Muscle layer of colon (tissue), 2 donors: ENCODE measurements around the gene CHD6.

Source experiments
- H3K27ac ChIP-seq: one replicate; pipeline ENCODE4 v1.7.0; 2013; ENCODE audit warnings: low read depth, mild to moderate bottlenecking, low read length, moderate library complexity
- H3K27me3 ChIP-seq, 2 donors: one replicate each; pipeline ENCODE4 v1.7.0; 2013; ENCODE audit warnings: low read length in 2 of 2, mild to moderate bottlenecking in 2 of 2; ENCODE audit not compliant: insufficient read depth in 2 of 2, control insufficient read depth in 1 of 2
- H3K36me3 ChIP-seq: one replicate; pipeline ENCODE4 v1.7.0; 2013; ENCODE audit warnings: mild to moderate bottlenecking, low read length; ENCODE audit not compliant: insufficient read depth
- H3K4me1 ChIP-seq: one replicate; pipeline ENCODE4 v1.7.0; 2013; ENCODE audit warnings: mild to moderate bottlenecking, low read length; ENCODE audit not compliant: insufficient read depth
- H3K4me3 ChIP-seq, 2 donors: one replicate each; pipeline ENCODE4 v1.7.0; 2013; ENCODE audit warnings: low read length in 2 of 2, low read depth in 1 of 2, mild to moderate bottlenecking in 1 of 2, moderate library complexity in 1 of 2
- H3K9ac ChIP-seq: one replicate; pipeline ENCODE4 v1.7.0; 2013; ENCODE audit warnings: low read length
- H3K9me3 ChIP-seq: one replicate; pipeline ENCODE4 v1.7.0; 2013; ENCODE audit warnings: mild to moderate bottlenecking, low read length
- donor health status: abdominal sarcoma.
- donor health status: Adenocarcinoma of cecum.

CHD6 gene

DNA sequence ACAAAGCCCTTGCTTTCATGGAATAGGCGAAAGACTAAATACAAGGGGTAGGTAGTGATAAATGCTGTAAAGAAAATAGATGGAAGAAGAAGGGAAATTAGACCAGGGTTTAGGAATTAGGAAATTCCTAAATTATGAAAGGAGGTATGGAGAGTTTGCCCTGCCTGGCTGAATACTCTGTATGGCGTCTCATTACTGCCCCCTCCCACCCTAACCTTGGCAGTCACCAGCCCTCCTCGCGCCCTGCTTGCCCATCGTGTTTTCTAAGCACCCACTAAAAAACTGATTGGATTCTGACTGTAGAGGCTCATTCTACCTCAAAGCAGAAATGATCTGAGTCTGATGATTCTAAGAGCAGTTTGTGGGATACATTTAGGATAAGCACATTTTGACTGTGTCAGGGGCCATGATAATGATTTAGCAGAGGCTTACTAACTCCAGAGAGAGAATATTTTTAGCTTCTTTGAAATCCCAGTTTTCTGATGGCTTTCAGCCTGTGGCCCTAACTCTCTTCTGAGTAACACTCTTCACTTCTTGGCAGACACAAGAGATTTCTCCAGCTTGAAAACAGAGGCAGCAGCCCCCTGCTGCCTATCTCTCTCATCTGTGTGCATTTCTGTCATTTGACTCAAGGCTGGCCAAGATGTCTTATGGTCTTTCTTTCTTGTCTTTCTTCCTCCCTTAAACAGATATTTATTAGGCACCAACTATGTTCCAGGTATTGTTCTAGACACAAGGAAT, 1.4 kb upstream of the CHD6 start:
- Histone ChIP-seq H3K9ac (peak overlapping the region; percentile 1), H3K27me3 (no peaks in the 10 kb centered on the region), H3K9me3 (no peaks in the 10 kb centered on the region), H3K4me1 (peaks cover 31% of the 10 kb centered on the region), H3K27ac (no peak overlapping the region), H3K4me3 (peak overlapping the region; percentile 55 to 76), H3K36me3 (no peaks in the 10 kb centered on the region)

DNA sequence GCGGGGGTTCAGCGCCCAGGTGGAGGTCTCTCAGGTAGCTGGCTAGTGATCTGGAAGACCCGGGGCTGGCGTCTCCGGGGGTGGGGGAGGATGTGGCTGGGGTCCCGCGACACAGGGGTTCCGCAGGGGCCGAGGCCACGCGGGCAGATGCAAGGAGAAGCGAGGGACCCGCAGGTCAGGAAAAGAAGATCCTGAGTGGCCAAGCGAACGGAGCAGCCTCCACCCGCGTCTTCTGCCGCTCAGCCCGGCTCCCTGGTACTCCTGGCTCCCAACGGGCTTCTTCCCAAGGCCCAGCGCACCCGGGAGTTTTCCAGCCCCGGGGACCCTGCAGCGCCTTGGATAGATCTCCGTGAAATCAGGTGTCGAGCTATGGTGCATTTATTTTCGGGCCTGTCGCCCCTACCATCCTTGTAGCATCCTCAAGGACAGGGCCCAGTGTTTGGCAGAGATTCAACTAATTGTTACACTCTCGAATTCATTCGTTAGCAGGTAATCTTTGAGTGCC, 682 bp upstream of the CHD6 start:
- Histone ChIP-seq H3K9ac (peak overlapping the region; percentile 1), H3K4me1 (peaks cover 31% of the 10 kb centered on the region), H3K27me3 (no peaks in the 10 kb centered on the region), H3K36me3 (no peaks in the 10 kb centered on the region), H3K9me3 (no peaks in the 10 kb centered on the region), H3K27ac (no peak overlapping the region), H3K4me3 (peak overlapping the region; percentile 55 to 76)

DNA sequence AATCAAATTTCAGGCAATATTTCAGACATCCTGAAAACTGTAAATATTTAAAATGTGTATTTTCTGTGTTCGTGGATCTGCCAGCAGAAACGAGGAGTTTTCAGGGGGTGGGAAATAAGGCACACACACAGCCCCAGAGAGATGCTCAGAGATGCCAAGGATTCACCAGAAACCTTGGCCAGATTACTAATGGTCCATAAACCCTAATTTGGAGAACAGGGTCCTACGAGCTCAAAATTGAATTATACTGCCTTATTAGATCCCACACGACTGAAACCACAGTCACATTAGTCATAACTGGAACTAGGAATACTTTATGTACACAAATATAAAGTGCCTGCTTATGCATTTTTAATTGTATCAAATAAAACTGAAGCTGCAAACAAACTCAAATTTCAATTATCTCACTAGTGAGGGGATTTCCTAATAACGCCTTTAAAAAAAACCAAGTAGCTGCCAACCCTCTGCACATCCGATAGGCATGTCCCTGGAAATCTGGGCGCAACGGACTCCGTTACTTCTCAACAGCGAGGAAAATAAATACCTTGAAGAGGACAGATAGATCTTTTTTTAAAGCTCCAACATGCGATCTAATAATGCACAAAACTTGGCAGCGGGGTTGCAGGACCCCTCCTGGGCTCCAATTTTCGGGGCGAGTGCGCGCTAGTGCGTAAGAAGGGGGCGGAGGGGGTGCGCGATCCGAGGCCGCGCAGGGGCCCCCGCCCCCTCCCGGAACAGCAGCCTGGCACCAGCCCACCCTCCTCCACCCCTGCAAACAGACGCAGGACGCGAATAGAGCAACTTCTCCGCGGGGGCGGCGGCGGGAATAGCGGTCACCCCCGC, 897 bp downstream of the CHD6 start:
- Histone ChIP-seq H3K4me3 (peak overlapping the region; percentile 87 to 91), H3K9ac (peak overlapping the region; percentile 74), H3K27ac (peak overlapping the region; percentile 53), H3K27me3 (no peaks in the 10 kb centered on the region), H3K36me3 (no peaks in the 10 kb centered on the region), H3K4me1 (peaks cover 37% of the 10 kb centered on the region), H3K9me3 (no peaks in the 10 kb centered on the region)

DNA sequence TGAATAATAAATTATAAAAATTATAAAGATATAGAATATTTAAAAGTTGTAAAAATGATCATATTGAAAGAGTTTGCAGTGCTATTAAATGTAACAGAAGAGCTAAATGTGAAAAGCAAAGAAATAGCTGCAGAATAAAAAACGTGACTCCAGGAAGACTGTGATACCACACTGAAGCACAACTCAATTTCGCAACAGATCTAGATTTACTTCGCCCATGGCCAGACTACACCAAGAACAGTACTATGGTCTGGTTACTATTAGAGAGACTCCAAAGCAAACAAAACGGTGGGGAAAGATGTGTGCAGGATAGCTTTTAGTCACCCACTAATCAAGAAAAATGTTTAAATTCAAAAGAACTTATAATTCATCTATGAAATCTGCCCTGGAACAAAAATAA, 1.9 kb downstream of the CHD6 start:
- Histone ChIP-seq H3K4me1 (peaks cover 37% of the 10 kb centered on the region), H3K9ac (no peak overlapping the region), H3K4me3 (peak overlapping the region in 1 of 2 donors; percentile 91), H3K36me3 (no peaks in the 10 kb centered on the region), H3K27ac (no peak overlapping the region), H3K9me3 (no peaks in the 10 kb centered on the region), H3K27me3 (no peaks in the 10 kb centered on the region)

DNA sequence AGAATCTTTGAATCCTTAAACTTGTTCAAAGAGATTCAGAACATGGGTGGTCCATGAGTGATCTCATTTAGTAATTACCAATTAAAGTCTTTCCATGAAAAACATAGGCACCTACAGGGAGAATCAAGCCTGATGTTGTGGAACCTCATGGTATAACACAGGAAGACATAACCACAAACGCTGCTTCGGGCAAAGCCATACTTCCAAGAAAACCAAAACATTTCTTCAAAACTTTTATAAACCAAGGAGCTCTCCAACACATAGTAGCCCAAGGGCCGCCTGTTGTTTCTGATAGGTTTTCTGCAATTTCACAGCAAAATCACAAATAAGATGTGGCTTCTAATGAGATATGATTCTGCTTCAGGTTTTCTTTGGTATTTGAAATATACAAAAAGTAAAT, 2.5 kb downstream of the CHD6 start:
- Histone ChIP-seq H3K4me1 (peaks cover 37% of the 10 kb centered on the region), H3K4me3 (no peak overlapping the region), H3K36me3 (no peaks in the 10 kb centered on the region), H3K9ac (no peak overlapping the region), H3K27me3 (no peaks in the 10 kb centered on the region), H3K27ac (no peak overlapping the region), H3K9me3 (no peaks in the 10 kb centered on the region)

DNA sequence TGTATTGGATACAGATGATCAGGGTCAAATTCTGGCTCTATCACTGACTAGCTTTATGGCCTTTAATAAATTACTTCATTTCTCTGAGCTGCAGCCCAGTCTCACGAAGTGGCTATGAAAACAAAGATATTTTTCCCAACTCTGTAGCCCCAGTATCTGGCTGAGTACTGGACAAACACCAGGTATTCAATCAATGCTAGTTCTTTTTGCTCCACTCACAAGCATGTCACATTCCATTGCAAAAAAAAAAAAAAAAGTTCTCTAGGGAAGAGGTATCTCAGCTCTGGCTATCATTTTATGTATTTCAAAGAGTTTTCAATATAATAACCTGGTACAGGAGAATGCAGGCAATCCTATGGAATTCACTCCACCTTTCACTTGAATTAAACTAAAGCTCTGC, 3.1 kb downstream of the CHD6 start:
- no peak overlapping the region for H3K27ac ChIP-seq
- no peak overlapping the region for H3K4me3 ChIP-seq
- no peaks in the 10 kb centered on the region for H3K27me3 ChIP-seq
- H3K9me3 ChIP-seq, result no peaks in the 10 kb centered on the region
- H3K4me1 ChIP-seq, result peaks cover 37% of the 10 kb centered on the region
- no peaks in the 10 kb centered on the region for H3K36me3 ChIP-seq
- no peak overlapping the region for H3K9ac ChIP-seq

DNA sequence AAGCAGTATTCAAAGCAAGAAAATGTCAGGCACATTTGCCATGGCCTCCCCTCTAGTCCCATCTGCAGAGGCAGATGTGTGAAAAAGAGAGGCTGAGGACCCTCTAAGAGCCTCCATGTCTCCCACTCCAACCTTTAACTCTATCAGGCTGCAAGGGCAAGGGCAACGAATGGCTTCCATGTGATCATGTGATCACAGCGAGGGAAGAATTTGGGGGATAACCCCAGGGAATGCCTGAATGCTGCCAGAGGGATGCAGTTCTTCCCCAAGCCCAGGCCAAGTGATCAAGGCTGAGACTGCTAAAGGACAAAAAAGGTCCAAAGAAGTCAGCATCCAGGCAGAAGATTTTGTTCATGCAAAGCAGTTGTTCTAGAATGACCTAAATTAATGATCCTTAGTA, 4.9 kb downstream of the CHD6 start:
- Histone ChIP-seq H3K9ac (no peak overlapping the region), H3K4me1 (peaks cover 40% of the 10 kb centered on the region), H3K4me3 (no peak overlapping the region), H3K9me3 (no peaks in the 10 kb centered on the region), H3K36me3 (no peaks in the 10 kb centered on the region), H3K27me3 (no peaks in the 10 kb centered on the region), H3K27ac (no peak overlapping the region)

DNA sequence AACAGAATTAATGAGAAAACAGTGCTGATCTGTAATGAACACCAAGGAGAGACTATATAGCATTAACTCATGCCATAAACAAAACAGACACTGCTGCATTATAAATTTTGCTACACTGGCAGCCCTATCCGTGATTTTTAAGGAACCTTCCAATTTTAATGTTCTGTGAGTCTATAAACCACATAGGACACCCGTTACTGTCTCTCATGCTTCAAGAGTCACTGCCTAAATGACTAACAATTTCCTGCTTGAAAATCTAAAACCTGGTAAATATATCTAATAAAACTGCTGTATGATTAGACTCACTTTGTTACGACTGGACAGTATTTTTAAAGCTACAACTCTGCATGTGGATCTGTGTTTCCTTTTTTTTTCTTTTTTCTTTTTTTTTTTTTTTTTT, 8.7 kb downstream of the CHD6 start:
- no peaks in the 10 kb centered on the region for H3K27me3 ChIP-seq
- no peaks in the 10 kb centered on the region for H3K36me3 ChIP-seq
- H3K9ac ChIP-seq, result no peak overlapping the region
- no peak overlapping the region for H3K27ac ChIP-seq
- no peak overlapping the region for H3K4me3 ChIP-seq
- peaks cover 14% of the 10 kb centered on the region for H3K4me1 ChIP-seq
- no peaks in the 10 kb centered on the region for H3K9me3 ChIP-seq

DNA sequence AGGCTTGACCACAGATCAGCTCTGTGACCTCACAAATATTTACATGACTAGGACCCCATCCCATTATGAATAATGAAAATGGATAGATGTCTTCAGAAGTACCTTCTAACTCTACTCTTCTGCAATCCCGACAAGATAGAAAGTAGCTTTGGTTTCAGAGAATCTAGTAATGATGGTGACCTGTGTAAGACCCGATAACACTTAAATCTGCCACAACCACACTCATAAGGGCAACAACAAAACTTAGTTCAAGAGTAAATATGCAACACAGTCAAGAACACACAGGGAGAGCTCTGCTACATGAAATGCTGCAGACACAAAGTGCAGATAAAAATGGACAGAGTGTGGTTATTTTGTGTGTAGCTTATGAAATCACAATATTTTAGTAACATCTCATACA, 9.6 kb downstream of the CHD6 start:
- no peak overlapping the region for H3K27ac ChIP-seq
- H3K4me3 ChIP-seq, result no peak overlapping the region
- no peak overlapping the region for H3K9ac ChIP-seq
- no peaks in the 10 kb centered on the region for H3K9me3 ChIP-seq
- H3K27me3 ChIP-seq, result no peaks in the 10 kb centered on the region
- H3K4me1 ChIP-seq, result peaks cover 14% of the 10 kb centered on the region
- no peaks in the 10 kb centered on the region for H3K36me3 ChIP-seq

DNA sequence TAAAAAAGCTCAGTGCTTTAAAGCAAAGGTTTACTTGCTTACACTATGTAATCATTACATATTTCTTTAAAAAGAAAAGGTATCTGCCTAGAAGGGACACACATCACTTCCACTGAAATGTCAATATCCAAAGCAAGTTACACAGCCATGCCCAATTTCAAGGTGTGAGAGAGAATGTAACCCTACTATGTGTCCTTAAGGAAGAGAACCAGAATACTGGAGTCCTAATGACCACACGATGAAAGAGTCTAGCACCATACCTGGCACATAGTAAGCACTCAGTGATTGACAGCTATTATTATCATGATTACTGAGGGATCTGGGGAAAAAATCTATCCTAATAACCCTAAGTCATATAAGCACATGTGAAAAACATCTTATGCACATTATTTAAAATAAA, 10.4 kb downstream of the CHD6 start:
- Histone ChIP-seq H3K36me3 (no peaks in the 10 kb centered on the region), H3K9me3 (no peaks in the 10 kb centered on the region), H3K4me1 (peaks cover 7% of the 10 kb centered on the region), H3K27me3 (no peaks in the 10 kb centered on the region), H3K4me3 (no peak overlapping the region), H3K27ac (no peak overlapping the region), H3K9ac (no peak overlapping the region)

DNA sequence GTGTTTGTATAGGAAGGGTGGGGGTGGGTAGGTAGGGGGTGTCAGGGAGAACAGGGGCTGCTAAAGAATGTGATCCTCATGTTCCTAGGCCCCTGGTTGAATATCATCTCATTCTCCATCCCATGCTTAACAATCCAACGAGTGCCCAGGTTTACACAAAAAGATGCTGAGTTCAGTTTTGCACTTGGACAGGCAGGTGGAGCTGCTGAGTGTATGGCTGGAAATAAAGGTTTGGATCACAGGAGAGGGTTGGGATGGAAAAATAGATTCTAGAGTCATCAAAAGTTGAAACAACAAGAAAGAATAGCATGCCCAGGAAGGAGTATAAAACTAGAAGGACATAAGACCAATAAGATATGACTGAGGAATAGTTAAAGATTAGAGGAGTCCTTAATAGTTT, 14.2 kb downstream of the CHD6 start:
- Histone ChIP-seq H3K9ac (no peak overlapping the region), H3K27me3 (no peaks in the 10 kb centered on the region), H3K36me3 (no peaks in the 10 kb centered on the region), H3K4me3 (no peak overlapping the region), H3K4me1 (peaks cover 2% of the 10 kb centered on the region), H3K27ac (no peak overlapping the region), H3K9me3 (peaks cover 8% of the 10 kb centered on the region)
